Anterior cingulate cortex (tissue), 58 donors: ENCODE measurements around the gene SMARCB1.

ENCODE experiments used
- DNase-seq, 58 donors: peaks; one replicate each; lab custom pipeline; 2025; lab: John Stamatoyannopoulos, UW

SMARCB1 gene

DNA sequence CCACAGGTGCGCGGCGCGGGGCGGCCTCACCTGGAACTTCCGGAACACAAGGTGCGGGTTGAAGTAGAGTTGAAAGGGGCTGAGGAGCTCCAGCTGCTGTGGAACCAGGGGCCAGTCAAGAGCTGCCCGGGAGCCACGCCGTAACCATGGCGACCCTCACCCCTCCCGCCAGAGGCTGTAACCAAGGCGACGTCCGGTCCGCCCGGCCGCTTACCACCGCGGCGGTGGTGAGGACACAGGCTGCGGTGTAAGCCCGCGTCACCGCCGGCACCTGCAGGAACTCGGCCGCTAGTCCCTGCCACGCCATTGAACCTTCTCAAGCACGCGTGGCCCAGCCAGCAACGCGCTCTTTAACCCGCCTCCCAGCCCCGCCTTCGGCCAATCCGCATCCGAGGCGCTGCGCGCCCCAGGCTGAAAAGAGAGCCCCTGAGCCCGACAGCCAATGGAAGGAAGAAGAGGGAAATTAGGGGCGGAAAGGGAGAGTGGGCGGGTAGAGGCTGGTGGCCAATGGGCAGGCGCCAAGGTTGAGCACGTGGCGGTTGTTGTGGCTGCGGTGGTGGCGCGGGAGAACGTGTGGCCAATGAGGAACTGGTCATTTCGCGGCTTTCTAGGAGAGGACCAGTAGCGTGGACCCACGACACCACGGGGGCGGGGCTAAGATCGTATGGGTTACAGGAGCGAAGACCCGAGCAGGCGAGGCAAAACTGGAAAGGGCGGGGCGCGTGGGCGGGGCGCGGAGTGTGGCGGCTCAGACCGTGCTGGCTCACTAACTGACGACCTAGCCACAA lies 52.1 kb downstream of the SMARCB1 start, which contains the start of gene DERL3:
Gene DERL3, minus strand, starts transcription at position 326 of the 788 bp plus-strand sequence. Its CDS starts 19 bp downstream, at position 307.
- peak; percentile 22 to 97 (median 92) for DNase-seq

DNA sequence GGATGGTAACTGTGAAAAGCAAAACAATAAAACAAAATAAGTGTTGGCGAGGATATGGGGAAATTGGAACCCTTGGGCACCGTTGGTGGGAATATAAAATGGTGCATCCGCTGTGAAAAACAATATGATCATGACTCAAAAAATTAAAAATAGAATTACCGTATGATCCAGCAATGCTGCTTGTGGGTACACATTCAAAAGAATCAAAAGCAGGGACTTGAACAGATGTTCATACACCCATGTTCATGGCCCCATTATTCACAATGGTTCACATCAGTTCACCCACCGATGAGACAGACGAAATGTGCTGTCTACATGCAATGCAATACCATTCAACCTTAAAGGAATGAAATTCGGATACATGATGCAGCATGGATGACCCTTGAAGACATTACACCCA lies 53.3 kb downstream of the SMARCB1 start:
- no peak for DNase-seq

DNA sequence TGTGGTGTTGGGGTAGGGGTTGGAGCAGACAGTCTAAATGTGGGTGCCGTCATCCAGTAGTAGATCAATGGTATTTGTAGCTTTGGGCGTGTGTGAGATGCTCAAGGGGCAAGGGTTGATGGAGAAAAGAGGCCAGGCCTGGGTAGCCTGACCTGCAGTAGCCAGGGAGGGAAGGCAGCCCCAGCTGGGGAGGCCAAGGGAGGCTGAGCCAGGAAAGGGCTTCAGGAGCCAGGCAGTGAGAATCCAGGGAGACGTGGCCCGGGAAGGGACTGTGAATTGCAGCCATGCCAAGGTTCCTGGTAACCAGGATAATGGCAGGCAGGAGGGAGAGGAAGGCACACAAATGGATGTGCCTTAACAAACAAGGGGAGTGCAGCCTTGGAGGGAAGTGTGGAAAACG lies 54.5 kb downstream of the SMARCB1 start:
- no peak for DNase-seq

DNA sequence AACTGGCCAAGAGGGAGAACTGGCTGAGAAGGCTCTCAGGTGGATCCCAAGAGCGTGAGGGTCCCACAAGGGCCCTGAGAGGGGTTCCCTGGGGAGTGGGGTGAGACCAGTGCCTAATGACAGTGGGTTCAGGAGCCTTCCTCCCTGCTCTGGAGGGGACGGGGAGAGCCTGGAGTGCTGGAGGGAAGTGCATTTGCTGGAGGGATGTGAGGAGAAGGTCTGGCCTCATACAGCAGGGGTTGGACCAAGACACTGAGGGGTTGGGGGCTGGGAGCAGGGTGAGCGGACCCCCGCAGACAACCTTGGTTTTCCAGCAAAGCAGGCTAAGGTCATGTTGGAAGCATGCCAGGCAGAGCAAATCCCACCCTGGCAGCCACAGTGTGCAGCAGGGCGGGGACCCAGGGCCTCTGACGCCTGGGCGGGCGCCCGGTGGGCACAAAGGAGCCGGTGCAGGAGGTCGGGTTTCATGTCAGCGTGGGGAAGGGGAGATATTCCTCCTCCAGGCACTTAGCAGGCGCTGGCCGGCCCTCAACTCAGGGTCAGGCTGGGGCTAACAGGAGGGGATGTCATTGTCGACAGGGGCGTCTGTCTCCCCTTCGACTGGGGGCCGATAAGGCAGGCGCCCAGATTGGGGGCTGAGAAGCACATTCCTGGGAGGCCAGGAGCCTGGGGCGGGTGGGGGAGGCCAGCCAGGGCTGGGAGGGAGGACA lies 55.1 kb downstream of the SMARCB1 start:
- DNase-seq: no peak

DNA sequence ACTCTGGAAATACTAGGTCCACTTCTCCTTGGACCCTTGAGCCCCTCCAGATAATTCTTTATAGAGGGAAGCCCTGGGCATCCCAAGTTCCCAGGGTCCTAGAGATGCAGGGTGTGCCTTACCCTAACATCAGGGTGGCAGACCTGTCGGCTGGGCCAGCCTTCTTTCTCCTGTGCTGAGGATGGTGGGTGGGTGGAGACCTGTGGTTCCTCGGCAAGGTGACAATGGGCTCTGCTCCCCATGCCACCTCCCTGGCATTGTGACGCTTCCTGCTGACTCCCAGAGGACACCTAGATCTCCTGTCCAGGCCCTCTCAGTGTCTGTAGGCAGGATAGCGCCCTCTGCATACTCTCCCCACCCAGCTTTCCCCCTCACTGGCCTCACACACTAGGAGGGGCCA lies 55.8 kb downstream of the SMARCB1 start:
- DNase-seq: no peak

DNA sequence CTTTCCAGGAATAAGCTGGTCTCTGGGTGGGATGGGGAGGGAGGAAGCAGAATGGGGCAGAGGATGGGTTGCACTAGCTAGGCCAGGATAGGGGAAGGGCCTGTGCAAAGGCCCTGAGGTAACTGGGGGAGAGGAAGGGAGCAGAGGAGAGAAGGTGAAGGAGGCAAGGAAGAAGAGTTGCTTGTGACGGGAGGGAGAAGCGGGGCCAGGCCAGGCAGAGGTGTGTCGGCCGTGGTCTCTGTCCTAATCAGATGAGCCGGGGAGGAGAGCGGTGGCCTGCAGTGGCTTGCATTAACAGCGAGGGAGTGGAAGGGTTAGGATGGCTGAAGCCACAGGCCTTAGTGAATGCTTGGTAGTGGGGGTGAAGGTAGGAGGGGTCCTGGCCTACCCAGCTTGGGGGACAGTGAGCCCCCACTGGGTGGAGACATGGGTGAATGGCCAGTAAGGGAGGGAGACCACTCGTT lies 58.0 kb downstream of the SMARCB1 start:
- no peak for DNase-seq

DNA sequence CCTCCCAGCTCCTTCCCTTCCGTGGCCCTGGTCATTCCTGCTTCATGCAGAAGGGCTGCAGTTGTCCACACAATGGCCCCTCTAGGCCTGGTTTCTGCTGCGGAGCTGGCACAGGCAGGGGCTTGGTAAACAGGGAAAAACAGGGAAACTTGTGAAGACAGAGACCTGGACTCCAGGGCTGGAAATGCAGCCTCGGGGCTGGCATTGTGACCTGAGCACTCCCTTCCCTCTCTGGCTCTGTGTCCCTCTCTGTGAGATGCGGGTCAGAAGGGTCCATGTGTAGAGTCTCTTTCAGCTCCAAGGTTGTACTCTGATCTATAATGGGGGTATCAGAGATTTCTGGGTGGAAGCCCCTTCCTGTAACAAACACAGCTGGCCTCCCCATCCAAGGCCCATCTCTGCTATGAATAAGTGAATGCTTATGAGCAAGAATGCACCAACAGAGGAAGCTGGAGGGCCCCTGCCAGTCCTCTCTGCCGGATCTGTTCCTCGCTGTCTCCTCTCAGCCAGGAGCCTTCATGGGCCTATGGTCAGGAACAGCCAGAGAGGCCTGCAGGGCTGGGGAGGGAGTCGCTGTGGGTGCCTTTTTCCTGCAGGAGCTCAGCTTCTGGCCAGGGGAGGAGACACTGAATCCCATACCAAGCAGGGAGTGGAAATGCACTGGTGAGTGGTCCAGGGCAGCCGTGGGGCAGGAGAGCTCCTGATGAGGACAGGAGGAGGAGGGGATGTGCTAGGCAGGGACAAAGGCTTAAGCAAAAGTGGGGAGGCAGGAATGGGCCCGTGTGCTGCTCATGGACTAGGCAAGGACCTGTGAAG lies 58.7 kb downstream of the SMARCB1 start:
- no peak for DNase-seq

DNA sequence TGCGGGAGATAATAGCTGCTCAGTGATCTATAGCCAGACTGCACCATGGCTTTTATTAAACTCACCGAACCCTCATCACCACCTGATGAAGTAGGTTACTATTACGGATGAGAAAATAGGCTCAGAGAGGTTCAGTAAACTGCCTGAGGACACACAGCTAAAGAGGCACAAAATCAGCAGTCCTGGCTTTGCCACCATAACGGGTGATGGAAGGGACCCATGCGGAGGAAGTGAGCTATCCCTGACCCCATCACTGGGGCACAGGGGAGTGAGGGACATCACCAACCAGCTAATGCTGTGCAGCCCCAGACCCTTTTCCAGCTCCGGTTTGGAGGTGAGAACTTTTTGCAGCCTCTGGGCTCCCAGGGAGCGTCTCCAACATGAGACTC lies 59.3 kb downstream of the SMARCB1 start:
- DNase-seq: no peak

DNA sequence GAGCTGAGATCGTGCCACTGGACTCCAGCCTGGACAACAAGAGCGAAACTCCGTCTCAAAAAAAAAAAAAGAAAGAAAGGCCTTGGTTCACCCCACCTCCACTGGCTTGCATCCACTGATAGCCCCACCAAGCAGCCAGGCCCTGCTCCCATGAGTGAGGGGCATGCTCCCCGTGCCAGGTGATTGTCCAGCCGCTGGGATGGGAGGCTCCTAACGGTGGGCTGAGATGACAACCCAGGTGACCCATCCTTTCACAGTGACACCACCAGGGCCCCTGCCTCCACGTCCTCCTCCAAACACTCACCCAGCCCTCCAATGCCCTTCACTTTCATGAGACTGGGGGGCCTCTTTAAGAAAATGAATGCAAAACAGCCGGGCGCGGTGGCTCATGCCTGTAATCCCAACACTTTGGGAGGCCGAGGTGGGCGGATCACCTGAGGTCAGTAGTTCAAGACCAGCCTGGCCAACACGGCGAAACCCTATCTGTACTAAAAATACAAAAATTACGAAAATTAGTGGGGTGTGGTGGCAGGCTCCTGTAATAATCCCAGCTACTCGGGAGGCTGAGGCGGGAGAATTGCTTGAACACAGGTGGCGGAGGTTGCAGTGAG lies 60.6 kb downstream of the SMARCB1 start:
- DNase-seq: no peak

DNA sequence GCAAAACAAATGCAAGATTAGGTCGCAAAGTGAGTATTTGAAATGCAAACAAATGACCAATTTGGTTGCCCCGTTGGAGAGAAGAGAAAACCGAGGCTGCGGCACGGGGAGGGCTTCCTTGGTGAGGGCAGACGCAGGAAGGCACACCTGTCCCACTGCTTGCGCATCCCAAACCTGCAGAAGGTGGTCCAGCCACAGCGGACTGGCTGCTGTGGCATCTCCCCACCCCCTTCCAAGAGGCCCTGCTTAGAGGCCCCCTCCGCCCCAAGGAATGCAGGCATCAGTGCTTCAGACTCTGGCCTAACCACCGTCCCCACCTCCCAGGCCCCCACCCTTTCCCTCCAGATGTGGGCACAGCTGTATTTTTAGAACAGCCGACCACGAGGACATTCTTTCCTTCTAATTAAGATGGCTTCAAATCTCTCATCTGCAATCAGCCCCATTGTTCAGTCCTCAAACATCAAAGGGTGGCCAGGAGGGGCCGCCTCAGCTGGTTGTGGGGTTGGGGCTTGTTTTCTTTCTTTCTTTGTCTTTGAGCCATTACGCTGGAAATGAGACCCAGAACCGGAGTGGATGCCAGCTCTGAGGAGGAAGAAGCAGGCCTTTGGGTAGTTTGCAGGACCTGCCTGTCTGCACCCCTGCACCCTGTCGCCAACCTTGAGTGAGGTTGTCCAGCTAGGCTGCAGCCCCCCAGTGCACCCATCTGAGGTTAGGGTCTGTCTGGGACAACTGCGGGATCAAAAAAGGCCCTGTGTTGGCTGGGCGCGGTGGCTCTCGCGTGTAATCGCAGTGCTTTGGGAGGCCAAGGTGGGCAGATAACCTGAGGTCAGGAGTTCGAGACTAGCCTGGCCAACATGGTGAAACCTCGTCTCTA lies 61.5 kb downstream of the SMARCB1 start:
- DNase-seq: peak in 2 of 58 donors; percentile 20 to 23

DNA sequence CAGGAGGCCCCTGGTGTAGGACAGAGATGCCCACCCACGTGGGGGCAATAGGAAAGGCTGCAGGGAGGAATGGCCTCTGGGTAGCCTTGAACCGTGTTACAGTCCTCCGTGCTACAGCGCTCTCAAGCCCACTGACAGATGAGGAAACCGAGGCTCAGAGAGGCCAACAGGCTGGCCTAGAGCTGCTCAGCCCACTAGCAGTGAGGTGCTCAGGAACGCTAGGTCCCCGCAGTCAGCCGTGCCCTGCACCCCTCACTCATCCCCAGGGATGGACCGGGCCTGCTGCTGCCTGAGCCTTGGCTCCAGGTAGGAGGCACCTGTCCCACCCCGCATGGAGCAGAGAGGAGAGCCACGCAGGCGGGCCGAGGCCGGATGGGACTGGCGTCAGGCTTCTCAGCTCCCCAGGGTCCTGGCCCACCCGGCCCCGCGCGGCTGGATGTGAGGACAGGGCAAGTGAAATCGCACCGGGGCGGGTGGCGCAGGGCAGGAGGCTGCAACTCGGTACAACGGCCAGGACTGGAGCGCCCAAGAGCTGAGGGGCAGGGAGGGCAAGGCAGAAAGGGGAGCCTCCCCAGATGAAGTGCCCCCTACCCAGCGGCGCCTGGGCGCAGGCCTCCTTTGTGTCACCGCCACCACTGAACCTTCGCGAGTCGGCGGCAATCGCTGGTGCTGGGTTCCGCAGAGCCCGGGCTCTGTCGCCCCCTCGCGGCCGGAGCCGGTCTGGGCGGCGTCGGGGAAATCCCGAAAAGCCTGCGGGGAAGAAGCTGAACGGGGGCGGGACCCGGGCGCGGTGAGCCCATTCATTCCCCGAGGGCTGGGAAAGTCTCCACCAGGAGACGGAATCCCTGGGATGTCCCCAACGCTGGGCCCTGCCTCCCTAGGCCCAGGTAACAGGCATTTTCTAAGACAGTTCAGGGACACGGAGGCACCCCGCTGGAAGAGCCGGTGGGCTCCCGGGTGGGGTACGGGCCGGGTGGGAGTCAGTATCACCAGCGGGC lies 62.5 kb downstream of the SMARCB1 start:
- DNase-seq: peak in 57 of 58 donors; percentile 19 to 91 (median 66)

DNA sequence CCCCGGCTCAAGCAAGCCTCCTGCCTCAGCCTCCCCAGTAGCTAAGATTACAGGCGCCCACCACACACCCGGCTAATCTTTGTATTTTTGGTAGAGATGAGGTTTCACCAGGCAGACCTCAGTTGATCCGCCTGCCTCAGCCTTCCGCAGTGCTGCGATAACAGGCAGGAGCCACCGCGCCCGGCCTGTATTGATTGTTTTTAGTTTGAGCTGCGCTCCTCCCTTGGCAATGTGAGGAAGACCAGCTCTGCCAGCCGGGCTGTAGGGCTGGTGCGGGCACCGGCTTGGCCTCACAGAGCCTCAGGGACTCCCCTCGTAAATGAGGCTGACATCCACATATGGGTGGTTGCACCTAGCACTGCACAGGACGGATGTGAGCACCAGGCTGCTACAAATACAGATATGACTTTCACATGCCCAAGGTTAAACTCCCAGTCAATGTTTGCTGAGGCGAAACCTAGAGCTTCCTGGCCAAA lies 63.4 kb downstream of the SMARCB1 start:
- DNase-seq: no peak

DNA sequence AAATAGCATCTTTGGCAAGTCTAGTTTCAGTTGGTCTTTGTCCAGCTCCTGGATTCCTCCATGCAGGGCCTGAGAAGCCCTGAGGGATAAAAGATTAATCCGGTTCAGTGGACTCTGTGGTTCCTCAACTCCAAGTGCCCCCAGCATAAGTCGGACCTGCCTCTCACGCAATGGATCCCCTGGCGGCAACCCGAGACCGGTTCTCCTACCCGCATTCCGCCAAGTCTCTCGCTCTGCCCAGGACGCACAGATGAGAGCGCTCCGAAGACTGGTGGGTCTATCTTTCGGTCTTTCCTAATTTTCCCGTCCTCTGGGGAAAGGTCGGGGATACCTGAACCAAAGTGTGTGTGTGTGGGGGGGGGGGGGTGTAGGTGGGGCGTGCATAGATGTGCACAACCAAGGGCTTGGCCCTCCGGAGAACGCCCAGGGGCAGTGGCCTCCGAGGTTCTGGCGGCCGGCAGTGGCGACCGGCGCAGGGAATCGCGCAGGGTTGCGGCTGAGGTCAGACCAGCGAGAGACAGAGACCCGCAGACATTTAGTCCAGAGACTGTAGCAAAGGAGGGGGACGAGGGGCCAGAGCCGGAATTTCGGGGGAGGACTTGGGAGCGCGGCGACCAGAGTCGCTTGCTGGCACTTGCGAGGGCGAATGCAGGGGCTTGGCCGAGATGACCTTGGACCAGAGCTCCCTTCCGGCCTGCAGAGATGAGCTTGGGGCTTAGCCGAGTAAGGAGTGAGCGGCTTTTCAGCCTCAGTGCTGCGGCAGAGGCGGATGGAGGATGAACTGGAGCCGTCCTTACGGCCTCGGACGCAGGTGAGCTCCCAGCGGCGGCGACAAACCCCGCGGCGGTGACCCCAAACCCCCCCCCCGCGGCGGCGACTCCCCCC lies 70.2 kb downstream of the SMARCB1 start:
- DNase-seq: peak in 35 of 58 donors; percentile 25 to 75 (median 54)

DNA sequence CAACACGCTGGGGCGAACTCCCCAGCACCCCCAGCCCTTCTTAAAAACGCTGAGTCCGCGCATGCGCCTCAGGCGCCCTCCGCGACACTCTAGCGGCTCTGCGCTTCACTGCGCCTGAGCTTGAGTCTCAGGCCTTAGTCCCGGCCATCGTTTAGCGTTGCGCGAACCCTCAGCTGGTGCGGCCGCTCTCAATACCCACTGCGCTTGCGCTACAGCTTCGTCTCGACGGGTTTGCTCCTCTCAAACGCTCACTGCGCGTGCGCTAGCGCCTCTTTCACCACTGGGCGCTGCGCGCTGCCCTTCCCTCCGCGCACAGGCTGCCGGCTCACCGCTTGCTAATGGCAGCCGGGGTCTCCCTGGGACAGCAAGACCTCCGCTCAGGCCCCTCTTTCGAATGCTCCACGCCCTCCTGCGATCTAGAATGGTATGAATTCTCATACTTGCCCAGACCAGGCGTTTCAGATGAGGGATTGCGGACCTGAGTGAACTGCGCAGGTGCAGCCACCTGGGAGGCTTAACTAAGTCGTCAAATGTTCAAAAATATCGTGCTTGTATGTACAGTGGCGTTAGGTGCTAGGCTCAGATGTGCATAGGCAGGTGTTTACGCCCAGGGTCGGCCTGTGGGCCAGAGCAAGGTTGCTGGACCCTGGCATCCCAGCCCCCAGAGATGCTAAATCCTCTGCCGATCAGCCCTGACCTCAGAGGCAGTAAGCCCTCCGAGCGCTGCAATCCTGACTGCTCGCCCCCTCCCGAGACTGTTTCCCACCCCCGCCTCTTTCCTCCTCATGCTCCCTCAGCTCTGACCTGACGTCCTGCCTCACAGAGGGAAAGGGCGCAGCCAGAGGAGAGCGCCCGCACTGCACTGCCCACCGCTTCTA lies 71.1 kb downstream of the SMARCB1 start, which contains the start of gene SLC2A11:
Gene SLC2A11, plus strand, starts transcription at position 270 of the 878 bp plus-strand sequence. Its CDS starts 125 bp downstream, at position 395.
- DNase-seq: peak; percentile 56 to 97 (median 94)

DNA sequence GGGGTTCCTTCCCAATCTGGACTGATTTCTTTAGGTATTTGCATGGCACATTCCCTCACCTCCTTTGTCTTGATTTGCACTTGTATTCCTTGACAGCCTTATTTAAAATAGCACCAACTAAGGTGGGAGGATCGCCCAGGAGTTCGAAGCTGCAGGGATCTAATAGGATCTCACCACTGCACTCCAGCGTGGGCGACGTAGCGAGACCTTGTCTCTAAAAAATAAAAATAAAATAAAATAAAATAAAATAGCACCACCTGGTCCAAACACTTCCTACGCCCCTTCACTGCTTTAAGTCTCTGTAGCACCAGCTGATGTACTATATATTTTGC lies 71.7 kb downstream of the SMARCB1 start:
- DNase-seq: peak in 4 of 58 donors; percentile 6 to 76 (median 48)

DNA sequence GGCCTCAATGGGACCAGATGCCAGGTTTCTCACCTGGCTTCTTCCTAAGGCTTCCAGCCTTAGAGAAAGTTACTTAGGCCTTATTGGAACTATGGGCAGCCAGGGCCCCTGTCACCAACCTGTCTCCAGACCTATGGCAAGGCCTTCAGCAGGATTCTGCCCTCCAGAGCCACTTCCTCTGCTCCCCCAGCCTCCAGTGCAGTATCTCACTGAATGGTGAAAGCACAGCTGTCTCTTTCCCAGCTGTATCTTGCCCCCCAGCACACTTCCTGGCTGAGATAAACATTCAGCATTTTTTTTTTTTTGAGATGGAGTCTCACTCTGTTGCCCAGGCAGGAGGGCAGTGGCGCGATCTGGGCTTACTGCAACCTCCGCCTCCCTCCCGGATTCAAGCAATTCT lies 72.4 kb downstream of the SMARCB1 start:
- no peak for DNase-seq
